Measurements from ENCODE around the gene SPAG7. TPM values are rescaled to one million over a fixed set of nuclear protein-coding genes. Genes with fewer than 3 reads are reported as not detected.

SPAG7 gene
- total RNA-seq, 1 experiment from 2014 or later, result 56.3 TPM

DNA sequence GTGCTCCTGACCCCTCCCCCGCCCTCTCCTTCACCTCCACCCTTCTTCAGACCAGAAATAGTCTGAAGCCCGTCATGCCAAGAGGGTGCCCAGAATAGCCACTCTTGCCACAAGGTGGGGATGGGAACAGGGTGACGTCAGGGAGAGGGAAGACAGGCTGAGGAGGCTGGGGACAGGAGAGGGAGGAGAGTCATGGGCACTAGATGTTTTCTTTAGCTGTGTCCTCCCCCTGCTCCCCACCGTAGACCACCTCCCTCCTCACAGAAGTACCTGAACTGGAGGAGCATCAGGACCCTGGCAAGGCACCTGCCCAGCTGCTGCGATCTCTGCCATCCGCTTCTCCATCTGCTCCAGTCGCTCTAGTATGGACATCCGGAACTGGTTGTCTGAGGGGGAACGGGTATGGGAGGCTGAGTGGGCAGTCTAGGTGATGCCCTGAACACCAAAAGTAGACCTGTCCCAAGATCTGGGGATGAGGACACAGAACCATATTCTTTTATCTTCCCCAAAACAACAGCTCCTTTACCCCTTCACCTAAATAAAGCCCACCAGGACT lies 6.6 kb upstream of the SPAG7 start:
- no peak for DNase-seq (ENCODE audit: low read depth)

DNA sequence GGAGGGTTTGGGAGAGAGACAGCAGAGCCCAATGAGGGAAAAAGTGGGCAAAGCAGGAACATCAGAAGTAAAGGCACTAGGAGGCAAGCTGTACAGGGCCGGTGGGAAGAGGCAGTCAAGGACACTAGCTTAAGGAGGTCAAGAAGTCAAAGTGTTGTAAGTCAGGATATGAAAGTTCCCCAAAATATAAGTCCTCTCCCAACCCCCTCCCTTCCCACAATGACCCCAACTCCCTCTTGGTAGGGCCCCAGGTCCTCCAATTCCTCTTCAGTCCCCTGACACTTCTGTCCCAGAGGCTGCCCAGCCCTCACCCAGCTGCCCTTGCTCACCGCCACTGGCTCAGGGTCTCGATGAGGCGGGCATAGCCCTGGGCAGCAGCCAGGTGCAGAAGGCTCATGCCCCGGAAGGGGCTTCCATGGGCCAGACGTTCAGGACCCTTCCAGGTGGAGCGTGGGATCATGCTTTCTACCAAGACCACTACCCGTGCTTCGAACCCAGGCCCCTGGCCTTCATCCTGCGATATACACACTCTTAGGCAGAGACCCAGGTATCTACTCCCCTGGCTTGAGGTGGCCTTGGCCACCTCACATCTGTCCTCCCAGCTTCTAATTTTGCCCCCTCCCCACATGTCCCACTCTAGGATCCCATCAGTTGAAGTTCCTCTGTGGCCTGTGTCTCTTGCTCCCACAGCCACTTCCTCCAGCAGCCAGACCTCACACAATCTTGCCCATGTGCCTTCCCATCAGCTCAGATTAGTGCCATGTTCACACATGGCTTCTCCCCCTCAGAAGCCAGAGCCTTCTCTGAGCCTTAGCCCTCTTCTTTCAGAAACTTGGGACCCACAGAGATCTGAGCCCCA lies 5.9 kb upstream of the SPAG7 start:
- DNase-seq (ENCODE audit: low read depth), result no peak

DNA sequence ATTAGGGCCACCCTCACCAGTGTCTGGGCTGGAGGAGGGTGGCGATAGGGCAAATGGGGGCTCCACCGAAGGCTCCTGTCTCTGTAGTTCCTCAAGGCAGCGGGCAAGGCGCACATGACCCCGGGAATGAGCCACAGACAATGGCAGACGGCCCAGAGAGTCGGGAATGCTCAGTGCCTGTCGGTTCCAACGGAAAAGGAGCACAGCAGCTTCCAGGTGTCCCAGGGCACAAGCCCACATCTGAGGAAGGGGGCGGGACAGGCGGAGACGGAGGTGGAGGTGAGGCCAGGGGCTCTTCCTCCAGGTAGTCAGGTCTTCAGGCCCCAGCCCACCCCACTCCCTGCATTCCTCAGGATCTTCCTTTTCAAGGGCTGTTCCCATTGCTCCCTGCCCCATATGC lies 5.1 kb upstream of the SPAG7 start:
- DNase-seq (ENCODE audit: low read depth), result no peak

DNA sequence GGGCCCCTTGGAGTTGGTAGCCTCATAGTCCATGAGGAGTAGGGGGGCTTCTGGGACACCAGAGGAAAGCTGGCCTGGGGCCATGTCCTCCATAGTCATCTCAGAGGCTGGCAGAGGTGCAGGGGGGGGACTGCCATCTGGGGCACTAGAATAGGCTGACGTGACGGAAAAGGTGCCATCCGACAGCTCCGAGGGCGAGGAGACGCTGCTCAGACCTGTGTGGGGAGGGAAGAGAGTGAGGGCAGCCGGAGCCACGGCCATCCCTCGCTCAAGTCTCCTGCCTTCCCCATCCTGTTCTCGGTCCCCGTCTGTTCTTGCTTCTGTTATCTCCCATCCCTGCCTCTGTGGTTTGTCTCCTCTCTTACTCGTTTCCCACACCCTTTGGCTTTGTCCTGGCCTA lies 4.7 kb upstream of the SPAG7 start:
- DNase-seq (ENCODE audit: low read depth), result no peak

DNA sequence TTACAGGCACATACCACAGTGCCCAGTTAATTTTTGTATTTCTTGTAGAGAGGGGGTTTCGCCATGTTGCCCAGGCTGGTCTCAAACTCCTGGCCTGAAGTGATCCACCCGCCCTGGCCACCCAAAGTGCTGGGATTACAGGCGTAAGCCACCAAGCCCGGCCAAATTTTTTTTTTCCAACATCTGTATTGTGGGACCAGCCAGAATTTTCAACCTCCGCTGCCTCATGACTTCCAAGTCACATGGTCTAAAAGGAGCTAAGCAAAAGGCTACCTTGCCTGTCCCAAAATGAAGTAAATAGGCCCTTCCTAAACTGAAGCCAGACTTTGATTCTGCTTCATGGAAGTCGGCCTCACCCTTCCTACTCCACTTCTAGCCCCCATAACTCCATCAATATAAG lies 4.2 kb upstream of the SPAG7 start:
- DNase-seq (ENCODE audit: low read depth), result no peak

DNA sequence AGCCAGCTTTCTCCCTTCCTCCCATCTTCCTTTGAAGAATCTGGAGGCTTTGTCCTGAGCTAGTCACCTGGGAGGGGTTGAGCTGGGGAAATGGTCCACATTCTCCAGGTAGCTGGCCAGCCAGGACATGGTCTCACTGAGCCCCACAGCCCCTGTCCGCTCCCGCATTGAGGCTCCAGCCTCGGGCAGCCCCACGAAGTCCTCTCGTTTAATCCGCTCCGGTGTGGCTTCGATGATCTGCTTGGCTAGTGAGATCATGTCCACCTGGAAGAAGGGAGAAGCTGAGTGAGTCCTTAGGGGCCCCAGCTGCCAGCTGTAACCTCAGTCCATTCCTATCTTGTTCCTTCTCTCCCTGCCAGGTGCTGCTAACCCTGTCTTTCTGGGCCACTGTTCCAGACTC lies 2.7 kb upstream of the SPAG7 start:
- DNase-seq (ENCODE audit: low read depth), result no peak

DNA sequence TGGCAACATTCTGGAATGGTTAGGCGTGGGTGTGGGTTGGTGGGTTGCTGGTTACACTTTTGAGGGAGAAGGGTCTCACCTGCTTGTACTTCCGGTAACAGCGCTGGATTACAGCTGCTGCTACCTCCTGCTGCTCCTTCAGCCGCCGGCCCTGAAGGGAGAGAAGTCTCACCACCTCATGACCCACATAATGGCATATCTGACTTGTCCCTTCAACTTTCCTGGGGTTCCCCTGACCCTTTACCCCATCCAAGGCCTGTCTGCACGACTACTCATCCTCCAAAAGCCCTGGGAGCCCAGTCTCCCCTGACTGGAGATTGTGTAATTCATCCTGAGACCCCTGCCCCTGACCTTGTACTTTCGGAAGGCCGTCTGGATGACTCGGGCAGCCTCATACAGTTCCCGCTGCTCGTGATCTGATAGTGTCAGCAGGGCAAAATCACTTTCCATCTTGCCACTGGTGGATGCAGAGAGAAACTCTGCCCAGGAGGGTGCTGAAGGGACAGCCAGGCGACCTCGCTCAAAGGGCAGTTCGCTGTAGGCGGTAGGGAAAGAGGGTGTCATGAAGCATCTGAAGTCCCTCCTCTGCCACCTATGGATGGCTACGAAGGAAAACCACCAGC lies 2.0 kb upstream of the SPAG7 start:
- DNase-seq (ENCODE audit: low read depth), result no peak

DNA sequence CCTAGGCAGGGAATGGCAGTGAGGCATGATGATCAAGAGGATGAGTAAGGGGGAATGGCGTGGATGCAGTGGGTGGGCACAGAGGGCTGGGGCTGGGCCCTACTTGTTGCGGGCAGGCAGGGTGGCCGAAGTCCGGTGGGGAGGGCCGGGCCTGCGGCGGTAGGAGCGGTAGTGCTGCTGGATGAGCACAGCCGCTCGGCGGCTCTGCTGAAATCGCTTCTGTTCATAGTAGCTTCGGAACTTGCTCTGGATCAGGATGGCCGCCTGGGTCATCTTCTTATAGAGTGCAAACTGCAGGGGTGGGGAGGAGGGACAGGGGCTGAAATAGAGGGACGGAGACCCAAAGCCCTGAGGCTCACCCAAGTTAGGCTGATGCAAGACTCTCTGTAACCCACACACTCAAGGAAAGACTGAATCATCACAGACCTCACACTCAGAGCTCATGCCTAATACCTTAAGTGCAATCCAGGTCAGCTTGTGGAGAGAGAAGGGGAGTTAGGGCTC lies 1.5 kb upstream of the SPAG7 start:
- peak; percentile 91 for DNase-seq (ENCODE audit: low read depth)

DNA sequence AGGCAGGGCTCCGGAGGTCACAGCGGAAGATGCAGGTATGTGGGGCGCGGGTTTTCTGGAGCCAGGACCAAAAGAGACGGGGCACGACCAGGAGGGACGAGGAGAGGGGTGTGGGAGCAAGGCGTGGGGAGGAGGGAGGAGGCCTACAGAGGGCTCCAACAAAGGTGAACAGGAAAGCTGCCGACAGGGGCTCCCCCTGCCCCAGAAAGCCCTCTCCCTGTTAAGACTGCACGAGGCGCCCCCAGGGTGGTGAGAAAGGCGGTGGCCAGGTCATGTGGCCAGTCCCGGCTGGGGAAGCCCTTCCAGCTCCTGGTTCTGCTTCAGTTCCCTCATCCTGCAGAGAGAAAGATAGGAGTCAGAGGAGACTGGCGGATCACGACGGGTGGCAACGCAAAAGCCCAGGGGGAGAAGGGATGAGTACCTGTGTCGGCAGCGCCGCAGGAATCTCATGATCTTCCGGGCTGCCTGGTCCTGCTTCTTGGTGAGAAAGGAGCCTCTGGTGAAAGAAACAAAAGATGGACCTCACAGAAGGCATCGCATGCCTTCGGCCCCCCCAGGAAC lies 949 bp upstream of the SPAG7 start:
- DNase-seq (ENCODE audit: low read depth), result peak; percentile 77

DNA sequence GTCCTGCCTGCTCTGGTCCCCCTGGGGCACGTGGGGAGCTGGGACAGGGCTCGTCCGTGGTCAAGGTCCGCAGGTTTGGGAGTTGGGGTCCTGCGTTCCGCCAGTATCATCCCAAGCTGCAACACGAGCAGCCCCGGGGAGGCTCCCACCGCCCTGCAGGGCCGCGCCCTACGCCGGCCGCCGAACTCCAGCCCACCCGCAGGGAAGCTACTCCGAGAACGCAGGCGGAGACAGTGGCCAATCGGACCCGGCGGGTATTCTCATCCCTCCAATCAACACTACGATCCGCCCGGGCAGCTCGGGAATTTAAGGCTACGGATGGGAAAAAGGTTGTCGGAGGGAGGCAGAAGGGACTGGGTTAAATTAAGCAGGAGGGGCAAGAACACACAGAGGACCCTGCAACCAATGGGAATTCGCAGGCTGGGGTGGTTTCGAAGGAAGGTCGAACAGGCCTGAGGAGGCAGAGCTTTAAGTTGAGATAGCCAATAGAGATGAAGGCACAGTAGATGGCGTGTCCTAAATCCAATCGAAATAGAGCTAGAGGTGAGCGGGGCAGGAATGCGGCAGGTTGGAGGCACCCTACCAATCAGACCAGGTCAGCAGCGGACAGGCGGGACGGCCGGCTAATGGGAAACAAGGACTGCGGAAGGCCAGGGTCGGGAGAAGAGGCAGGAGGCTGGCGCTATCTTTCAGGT lies 626 bp downstream of the SPAG7 start:
- DNase-seq (ENCODE audit: low read depth), result peak; percentile 100

DNA sequence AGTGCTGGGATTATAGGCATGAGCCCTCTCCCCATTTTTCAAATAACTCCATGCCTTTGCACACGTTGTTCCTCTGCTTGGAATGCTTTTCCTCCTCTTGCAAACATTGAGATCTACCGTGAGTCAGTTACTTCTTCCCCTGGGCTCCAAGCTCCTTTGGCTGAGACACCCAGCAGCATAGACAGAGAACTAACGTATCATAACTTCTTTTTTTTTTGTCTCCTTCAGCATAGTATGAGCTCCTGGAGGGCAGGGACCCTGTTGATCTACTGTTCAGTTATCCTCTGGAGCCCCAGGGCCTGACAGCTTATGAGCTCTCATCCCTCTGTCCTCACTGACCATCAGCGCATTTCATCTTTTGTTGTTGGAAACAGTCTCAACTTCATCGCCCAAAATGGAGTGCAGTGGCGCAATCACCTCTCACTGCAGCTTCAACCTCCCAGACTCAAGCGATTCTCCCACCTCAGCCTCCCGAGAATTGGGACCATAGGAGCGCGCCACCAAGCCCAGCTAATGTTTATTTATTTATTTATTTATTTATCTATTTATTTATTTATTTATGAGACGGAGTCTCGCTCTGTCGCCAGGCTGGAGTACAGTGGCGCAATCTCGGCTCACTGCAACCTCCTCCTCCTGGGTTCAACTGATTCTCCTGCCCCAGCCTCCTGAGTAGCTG lies 2.2 kb downstream of the SPAG7 start:
- no peak for DNase-seq (ENCODE audit: low read depth)

DNA sequence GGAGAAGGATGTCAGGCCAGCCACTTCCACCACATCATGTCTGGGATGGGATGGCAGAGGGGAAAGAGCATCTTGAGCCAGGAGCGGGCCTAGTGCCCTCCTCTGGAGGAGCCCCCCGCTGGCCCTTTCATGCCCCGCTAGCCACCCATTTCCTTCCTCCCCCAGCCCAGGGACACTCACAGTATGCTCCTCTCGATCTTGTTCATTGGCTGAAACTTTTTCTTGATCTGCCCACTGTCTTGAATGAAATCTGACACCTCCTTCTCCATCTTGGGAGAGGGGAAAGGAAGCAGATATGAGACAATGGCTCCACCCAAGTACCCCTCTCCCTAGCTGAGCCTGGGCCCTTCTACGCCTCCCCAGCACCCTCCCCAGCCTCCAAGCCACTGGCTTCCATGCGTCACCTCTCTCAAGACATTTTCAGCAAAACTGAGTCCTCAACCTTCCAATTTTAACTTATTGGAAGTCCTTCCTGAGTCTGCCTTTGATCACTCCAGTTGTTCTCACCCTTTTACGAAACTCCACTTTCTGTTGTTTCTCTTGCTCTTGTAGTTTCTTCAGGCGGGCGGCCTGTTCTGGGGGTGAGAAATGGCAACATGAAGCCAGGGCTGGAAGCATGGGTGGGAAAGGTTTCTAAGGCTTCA lies 7.2 kb downstream of the SPAG7 start:
- no peak for DNase-seq (ENCODE audit: low read depth)

DNA sequence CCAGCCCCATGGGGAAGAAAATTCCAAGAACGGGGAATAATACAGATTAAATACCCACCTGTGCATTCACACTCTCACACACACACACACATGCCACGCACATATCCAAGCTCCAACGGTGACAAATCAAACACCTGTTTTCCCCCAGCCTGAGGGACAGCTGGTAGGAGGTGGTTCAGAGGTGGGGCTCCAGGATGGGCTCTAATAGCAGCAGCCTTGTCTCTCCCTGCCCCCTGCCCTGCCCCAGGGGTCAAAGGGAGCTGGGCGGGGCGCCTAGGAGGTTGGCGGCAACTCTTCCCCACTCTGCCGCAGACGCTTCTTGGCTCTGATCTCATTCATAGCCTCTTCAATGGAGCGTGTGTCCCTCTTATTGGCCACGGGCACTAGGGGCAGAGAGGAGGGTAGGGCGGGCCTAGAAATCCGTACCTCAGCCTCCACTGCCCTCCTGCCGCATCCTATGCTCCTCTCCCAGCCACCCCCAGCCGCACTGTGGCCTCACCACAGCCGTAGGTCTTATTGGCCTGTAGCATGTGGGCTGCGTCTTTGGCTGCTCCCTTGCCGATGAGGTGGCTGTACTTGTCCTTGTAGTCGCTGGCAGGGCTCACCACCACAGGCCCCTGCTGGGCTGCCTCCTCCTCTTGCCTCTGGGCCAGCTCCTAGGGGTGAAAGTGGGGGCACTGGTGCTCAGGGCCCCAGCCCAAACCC lies 8.2 kb downstream of the SPAG7 start:
- no peak for DNase-seq (ENCODE audit: low read depth)

DNA sequence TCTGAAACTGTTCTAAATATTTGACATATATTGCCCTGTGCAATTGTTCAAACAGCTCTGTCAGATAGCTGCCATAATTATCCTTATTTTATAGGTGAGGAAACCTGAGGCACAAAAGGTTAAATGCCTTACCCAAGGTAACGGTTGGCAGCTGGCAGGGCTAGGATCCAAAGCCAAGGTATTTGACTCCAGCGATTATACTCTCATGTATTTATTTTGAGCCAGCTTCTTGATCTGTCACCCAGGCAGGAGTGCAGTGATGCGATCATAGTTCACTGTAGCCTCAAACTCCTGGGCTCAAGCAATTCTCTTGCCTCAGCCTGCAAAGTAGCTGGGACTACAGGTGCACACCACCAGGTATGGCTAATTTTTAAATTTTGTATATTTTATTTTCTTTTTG lies 9.5 kb downstream of the SPAG7 start:
- DNase-seq (ENCODE audit: low read depth), result no peak

DNA sequence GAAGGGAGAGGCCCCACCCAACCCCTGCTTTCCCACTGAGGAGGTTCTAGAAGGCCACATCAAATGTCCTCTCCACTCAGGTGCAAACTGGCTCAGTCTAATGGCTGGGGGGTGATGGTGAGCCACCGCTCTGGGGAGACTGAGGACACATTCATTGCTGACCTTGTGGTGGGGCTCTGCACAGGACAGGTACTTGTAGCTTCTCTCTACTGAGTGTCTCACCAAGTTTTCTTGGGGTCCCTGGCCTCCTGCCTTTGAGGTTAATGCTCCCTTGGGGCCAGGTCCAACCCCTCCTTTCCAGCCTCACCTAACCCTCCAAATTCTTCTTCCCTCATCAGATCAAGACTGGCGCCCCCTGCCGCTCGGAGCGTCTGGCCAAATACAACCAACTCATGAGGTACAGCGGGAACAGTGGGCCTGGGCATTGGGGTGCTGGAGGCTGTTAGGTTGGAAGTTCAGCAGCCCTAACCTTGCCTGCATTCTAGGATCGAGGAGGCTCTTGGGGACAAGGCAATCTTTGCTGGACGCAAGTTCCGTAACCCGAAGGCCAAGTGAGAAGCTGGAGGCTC lies 11.0 kb downstream of the SPAG7 start:
- no peak for DNase-seq (ENCODE audit: low read depth)

DNA sequence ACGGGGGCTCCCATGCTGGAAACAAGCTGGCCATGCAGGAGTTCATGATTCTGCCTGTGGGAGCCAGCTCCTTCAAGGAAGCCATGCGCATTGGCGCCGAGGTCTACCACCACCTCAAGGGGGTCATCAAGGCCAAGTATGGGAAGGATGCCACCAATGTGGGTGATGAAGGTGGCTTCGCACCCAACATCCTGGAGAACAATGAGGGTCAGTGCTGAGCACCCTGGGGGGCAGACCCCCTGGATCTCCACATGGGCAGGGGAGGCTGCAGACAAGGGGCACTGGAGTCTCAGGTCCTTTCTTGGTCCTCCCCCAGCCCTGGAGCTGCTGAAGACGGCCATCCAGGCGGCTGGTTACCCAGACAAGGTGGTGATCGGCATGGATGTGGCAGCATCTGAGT lies 12.5 kb downstream of the SPAG7 start:
- no peak for DNase-seq (ENCODE audit: low read depth)

DNA sequence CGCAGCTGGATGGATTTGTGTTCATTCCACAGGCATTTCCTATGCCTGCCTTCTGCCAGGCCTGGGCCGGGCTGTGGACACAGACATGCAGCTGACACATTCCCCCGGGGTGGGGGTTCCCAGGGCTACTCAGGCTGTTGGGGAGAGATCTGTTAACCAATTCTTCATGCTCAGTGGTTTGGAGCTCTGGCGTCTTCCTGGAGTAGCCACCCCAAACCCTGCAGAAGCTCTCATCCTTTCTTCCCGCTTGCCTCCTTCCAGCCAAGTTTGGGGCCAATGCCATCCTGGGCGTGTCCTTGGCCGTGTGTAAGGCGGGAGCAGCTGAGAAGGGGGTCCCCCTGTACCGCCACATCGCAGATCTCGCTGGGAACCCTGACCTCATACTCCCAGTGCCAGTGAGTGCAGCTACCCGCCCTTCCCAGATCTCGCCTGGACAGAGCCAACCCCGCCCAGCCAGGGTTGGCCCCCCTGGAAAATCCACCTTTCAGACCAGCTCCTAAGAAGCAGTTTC lies 14.1 kb downstream of the SPAG7 start:
- DNase-seq (ENCODE audit: low read depth), result peak; percentile 79

DNA sequence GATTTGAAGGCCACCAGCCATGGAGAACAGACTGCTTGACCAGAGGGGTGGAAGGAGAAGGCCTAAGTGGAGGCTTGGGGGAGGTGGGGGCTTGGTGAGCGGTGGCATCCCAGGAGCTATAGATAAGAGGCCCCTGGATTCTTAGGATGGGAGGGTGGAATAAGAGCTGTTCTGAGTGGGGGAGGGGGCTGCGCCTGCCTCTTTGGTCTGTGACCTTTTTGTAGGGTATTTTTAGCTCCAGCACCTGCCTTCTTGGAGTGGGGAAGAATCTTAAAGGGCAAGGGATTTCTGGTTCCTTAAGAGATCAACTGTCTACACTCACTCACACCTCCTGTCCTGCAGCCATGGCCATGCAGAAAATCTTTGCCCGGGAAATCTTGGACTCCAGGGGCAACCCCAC lies 16.1 kb downstream of the SPAG7 start:
- DNase-seq (ENCODE audit: low read depth), result no peak

DNA sequence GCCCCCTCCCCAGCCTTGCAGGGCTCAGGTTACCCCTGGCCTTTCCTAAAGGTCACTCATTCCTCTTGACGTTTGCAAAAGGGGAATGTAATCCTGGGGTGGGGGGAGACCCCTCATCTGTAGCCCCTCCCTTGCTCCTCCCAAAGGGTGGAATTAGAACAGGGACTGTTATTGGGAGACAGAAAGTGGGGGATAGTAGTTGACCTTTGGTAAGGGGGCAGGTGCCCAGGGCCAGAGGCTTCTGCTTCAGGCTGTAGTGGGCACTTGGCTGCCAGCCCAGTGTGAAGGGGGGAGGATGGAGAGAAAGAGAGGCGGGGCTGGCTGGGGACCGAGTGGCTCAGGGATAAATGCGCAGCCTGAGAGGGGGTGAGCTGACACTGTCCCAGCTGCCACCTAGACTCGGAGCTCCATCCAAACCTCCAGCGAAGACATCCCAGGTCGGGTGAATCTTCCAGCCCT lies 16.8 kb downstream of the SPAG7 start, which contains the start of gene ENO3:
Gene ENO3 (plus strand): TSS at position 374 of the 459 bp plus-strand sequence. CDS start 711 bp downstream, outside the sequence.
- no peak for DNase-seq (ENCODE audit: low read depth)
